HG03469 (cell line): ENCODE measurements around the gene GRIK5.
"Not testable (repeated sequence)": the region's sequence is repeated elsewhere in the genome, so short reads cannot be mapped to it uniquely, and the experiment has no call there.

Source experiments
- ATAC-seq: cut with Tn5 transposase; IDR thresholded peaks from one replicate; pipeline ENCODE4 v1.9.1; 2021; ENCODE audit warnings: mild to moderate bottlenecking, moderate library complexity, moderate number of reproducible peaks; ENCODE audit not compliant: unreplicated experiment

The GRIK5 gene

DNA sequence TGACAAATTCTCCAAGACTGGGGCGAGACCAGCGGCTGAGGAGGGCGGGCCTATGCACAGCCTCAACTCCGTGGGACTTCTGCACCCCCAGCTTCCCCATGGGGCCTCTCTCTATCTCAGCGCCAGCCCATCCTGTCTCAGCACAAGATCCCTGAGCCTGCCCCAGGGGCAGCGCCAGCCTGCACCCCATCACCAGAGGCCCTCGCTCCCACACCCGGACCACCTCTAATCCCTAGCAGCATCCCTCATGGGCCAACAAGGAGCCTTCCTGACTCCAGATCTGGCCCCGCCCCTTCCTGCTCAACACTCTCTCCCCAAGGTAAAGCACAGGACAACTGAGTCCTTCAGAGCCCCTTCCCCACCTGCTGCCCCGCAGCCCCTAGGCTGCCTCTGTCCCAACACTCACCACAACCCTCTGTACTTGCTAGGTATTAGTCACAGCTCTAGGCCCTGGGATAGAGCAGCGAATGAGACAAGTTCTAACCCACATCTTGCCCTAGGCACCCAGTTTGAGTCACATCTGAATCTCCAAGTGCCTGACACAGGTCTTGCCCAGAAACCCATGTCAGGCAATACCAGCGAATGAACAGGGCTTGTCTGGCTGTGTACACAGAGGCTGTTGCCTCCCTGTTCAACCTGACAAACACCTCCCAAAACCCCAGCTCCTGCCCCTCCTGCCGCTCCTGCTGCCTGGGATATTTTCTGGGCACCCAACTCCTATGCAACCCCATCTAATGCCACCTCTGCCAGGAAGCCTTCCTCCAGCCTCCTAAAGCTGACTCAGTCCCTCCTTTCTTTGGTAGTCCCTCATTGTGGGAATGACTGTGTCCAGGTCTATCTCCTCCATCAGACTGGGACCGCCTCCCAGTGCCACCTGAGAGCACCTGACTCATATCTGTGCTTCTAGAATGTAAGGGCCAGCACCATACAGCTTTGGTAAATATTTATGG, 18.6 kb downstream of the GRIK5 start:
- no peak for ATAC-seq

DNA sequence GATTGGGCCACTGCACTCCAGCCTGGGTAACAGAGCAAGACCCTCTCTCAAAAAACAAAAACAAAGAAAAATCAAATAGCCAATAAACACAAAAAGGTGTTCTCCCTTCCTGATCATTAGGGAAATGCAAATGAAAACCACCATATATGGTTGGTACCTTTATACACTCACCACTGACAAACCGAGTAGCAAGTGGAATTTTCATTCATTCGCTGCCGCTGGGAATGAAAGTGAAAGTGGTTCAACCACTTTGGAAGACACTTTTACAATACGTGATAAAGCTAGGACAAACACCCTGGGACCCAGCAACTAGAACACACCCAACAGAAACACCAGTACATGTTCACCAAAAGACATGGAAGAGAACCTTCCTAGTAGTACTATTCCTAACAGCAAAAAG, 21.0 kb downstream of the GRIK5 start:
- no peak for ATAC-seq

DNA sequence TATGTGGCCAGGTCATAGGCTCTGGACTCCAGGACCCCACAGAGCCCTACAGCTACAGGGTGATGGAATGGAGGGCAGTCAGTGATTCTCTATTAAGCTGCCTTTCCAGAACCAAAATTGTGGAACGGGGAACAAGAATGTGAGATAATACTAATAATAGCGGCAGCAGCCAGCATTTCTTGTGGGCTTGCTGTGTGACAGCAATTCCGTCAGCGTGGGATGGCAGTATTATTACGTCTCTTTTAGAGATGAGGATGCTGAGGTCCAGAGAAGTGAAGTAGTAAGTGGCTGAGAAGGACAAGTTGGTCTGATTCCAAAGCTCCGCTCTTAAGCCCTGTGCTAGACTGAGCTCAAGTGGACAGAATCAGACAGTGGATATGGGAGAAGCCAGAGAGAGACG, 24.4 kb downstream of the GRIK5 start:
- no peak for ATAC-seq

DNA sequence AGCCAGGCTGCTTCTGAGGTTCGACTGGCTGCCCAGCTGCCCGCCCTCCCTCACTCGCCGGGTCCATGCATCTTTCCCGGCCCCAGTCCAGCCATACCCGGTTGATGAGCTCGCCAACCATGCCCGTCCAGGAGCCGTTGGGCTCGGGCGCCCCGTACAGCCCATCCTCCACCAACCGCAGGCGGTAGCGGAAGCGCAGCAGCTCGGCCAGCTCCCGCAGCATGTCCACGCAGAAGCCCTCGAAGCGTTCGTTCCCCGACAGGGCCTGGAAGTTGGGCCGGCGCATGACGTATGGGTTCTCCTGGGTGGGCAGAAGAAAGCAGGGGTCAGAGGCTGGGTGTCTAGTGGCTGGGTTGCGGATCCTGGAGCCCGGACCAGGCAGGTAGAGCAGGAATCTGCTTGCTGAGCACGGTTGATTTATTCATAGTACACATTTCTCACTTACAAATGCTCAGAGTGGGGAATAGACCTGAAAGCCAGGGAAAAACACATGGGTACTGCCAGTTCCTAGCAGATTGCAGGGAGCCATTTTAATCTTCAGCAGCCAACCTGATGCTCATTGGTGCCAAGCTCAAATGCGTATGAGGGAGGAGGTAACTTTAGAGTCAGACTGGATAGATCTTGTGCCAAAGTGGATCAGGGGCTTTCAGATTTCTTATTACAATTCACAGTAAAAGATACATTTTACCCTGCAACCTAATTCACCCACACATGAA, 27.4 kb downstream of the GRIK5 start:
- no peak for ATAC-seq

DNA sequence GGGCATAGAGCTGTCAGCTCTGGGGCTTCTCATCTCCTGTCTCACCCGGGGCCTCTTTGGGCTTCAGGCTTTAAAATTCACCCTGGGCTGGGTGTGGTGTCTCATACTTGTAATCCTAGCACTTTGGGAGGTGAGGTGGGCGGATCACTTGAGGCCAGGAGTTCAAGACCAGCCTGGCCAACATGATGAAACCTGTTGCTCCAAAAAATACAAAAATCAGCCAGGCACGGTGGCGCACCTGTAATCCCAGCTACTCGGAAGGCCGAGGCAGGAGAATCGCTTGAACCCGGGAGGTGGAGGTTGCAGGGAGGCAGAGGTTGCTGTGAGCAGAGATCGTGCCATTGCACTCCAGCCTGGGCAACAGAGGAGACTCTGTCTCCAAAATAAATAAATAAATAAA, 29.5 kb downstream of the GRIK5 start:
- not testable (repeated sequence) for ATAC-seq

DNA sequence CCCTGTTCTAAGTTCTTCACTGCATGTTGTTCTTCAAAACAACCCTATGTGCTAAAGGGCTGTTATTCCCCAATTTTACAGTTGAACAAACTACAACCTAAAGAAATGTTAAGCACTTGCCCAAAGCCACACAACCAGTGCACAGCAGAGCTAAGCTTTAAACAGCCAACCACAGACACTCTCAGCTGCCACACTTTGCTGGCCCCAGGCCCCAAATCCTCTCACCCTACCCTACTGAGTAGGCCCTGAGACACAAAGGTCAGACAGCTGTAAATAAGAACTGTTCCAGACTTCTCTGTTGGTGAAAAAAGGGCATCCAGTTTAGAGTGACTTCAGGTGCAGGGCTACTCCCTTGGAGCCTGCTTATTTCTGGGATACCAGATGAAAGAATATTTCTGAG, 30.0 kb downstream of the GRIK5 start:
- ATAC-seq: no peak

DNA sequence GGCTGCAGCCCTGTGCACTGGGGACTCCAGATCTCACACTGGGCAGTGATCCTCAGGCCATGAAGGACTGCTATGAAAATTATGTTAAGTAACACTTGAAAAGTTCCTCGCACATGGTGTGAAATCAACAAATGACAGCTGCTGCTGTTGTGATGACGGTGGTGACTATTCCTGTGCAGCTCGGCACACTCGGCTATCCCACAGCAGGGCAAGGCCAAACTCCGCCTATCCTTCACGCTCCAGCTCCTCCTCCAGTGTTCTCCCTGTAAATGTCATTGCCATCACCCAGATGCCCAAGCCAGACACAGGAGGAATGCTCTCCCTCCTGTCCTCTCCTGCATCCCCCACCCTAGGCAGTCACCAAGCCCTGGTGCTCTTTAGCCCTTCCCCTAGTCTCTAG, 31.3 kb downstream of the GRIK5 start:
- ATAC-seq: no peak

DNA sequence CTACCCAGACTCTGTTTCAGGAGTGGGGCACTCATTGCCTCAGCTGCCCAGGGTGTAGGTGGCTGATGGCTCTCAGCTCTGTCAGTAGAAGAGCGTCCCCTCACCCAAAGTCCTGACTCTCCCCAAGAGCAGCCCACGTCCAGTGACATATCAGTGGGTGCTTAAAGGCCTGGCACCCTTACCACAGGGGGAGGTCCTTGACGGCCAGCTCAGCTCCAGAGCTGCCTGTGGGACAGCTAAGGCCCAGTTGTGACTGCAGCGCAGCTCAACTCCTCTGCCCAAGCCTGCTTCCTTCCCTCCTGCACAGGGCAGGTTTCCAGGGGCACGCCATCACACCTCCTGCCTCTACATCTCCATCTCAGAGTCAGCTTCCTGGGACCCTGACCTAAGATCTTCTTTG, 32.4 kb downstream of the GRIK5 start:
- ATAC-seq: no peak

DNA sequence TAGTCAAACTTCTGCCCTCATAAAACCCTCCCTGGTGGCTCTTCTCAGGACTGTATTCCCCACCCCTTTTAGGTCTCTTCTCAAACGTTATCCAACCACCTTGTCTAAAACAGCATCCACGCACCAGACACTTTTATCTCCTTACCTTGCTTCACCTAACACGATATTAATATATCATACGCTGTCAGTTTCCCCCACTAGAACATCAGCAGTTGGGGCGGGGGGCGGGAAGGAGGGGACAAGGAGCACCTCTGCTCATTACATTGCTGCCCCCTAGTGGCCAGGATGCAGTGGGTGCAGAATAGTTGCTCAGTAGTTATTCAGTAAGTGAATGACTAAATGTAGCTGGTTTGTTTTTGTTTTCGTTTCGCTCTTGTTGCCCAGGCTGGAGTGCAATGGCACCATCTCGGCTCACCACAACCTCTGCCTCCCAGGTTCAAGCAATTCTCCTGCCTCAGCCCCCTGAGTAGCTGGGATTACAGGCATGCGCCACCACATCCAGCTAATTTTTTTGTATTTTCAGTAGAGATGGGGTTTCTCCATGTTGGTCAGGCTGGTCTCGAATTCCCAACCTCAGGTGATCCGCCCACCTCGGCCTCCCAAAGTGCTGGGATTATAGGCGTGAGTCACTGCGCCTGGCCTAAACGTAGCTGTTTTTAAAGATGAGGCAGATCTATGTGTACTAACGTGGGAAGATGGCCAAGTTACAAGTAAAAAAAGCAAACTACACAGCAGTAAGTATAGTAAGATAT, 35.2 kb downstream of the GRIK5 start:
- ATAC-seq: not testable (repeated sequence)

DNA sequence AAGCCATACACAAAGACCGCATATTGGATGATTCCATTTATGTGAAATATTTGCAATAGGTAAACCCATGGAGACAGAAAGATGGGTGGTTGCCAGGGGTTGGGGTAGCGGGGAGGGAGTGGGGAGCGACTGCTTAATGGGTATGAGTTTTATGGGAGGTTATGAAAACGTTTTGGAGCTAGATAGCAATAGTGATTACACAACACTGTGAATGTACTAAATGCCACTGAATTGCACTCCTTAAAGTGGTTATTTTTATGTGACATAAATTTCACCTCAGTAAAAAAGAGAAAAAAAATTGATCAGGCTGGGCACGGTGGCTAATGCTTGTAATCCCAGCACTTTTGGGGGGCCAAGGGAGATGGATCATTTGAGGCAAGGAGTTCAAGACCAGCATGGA, 36.6 kb downstream of the GRIK5 start:
- ATAC-seq: no peak

DNA sequence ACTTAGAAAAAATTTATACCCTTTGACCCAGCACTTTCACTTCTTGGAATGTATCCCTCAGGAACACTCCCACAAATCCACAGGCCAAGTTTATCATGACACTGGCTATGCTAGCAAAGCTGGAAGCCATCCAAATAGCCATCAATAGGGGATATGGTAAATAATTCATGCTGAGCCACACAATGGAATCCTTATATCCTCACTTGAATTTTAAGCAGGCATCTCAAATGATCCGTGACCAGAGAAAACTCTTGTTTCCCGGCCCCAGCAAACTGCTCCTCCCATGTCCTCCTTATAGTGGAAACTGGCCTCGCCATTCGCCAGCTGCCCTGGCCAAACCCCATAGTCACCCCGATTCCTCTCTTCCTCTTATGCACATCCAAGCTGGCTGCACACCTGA, 37.6 kb downstream of the GRIK5 start:
- ATAC-seq: no peak

DNA sequence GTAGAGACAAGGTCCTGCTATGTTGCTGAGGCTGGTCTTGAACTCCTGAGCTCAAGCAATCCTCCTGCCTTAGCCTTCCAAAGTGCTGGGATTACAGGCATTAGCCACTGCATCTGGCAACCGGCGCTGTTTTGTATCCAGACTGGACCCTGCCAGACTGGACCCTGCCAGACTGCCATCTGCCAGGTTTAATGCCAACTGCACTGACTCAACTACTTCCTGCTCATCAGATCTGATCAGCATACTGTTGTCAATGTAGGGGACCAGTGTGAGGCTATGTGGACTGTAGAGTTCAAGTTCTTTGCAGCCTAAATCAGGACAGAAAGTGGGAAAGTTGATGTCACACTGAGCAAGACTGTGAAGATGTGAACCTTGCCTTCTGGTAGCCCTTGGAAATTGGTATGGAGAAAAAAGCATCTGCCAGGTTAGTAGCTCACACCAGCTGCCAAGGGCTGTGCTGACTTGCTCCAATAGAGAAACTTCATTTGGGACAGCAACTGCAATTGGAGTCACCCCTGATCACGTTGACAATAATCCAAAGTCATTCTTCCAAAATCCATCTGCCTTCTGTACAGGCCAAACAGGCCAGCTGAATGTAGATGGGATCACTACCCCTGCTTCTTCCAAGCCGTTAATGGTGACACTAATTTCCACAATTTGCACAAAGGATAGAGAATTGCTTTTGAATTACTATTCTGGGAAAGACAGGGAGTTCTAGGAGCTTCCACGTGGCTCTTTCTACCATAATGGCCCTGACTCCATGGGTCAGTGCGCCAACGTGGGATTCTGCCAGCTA, 39.2 kb downstream of the GRIK5 start:
- no peak for ATAC-seq

DNA sequence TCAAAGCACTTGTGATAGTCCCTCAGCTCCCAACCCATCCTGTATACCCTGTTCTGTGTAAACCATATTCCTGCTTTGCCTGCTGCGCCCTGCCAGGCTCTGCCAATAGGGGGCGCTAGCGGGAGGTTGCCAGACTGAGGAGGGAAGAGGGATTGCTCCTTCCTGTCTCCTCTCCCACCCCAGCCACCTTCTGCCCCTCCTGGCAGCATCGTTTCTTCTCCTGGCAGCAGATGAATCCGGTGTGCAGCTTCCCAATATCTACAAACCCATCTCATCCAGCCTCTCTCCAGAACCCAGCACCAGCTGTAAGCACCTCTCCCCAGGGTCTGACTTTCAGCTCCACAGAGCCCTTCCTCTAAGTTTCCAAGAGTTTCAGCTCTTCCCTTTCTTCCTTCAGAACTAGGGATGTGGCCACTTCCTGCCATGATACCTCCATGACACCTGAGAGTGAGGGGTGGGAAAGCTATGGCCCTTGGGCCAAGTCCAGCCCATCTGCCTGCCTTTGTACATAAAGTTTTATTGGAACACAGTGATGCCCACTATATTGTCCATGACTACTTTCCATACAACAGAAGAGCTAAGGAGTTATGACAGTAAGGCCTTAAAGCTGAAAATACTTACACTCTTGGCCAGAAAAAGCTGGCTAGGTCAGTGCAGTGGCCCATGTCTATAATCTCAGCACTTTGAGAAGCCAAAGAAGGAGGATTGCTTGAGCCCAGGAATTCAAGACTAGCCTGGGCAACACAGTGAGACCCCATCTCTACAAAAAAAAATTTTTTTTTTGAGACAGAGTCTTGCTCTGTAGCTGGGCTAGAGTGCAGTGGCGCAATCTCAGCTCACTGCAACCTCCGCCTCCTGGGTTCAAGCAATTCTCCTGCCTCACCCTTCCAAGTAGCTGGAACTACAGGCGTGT, 41.4 kb downstream of the GRIK5 start:
- no peak for ATAC-seq

DNA sequence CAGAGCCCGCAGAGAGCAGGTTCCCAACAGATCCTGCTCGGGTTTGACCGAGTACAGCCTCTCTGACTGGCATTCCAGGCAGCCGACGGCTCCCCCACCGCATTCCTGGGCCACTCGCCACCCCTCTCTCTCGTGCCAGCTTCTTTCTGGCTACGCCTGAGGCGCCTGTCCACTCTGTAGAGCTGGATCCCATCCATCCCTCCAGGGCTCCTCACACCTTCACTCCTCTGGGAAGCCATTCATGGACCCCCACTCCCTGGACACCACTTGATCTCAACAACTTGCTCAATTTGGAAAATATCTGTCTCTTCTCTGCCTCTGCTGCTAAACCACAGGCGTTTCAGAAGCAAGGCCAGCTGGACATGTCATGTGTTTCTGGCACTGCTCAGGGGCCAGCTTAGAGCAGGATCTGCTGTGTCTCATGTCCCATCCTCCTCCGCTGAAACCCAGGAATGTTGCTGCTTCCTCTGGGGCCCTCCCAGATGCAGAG, 45.3 kb downstream of the GRIK5 start:
- ATAC-seq: no peak

DNA sequence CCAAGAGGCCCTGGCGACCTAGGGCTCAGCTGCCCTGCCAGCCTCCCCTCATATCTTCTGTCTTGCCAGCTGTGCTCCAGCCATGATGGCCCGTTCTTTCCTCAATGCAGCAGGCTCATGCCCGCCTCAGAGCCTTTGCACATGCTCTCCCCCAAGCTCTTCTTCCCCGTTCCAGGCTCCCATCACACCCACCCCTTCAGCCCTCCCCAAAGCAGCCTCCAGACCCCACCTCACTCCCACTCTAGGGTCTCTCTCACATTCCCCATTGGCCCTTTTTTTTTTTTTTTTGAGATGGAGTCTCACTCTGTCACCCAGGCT, 46.1 kb downstream of the GRIK5 start:
- no peak for ATAC-seq

DNA sequence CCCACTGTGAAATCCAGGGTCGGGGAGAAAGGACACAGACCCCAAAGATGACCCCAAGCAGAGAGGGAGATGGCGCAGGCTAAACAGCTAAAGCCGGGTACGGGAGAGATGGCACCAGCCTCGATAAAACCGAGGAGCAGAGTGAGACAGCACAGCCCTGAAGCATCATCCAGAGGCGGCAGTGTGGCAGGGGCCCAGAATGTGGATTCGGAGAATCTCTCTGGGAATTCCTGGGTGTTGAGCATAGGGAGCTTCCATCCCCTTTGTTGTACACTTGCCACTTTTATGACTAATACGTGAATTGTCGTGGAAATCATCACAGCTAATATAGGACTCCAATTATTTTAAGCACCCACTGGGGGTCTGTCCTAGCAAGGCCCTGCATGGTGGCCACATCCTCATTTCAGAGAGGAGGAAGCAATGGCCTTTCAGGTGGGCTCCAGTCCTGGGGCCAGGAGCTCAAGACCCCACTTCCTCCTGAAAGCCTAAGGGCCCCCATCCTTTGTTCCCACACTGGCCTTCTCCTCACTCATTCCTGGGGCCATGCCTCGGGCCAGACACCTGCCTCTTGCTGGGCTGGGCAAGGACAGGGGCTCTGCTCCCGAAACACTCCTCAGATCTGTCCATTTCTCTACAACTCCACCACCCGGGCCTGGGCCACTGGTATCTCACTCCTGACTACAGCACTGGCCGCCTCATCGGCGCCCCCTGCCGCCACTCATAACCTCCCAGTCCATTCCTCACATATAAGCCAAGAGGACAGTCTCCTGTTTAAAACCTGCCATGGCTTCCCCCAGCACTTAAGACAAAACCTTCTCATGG, 46.7 kb downstream of the GRIK5 start:
- ATAC-seq: no peak

DNA sequence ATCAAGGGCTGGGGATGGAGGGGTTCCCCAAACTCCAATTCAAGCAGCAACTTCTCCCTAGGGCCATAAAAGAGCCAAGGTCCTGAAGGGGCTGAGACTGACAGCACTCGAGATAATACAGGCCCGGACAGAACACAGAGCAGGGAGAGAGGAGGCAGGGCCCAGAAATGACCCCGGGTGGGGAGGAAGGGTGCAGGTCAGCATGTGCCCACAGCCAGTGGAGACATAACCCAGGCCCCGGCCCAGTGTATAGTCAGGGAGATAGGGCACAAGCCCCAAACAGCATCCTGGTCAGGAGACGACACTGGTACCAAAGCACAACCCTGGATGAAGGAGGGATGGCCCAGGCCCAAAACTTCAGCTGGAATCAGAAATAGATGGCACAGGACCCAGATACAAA, 47.4 kb downstream of the GRIK5 start:
- ATAC-seq: no peak

DNA sequence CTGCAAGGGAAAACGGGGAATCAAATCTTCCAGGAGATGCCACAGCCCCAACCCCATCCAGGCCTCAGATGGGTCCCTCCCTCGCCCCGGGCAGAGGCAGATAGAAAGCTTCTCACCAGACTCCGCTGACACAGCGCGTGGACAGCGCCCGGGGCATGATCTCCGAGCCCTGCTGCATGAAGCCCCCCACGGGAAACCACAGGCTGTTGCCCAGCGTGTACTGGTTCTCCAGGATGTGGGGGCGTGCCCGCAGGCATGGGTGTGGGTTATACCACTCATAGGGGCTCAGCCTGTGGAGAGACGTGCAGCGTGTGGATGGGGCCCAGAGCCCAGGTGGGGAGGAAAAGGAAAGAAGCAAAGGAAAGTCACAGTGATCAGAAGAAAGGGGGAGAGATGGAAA, 48.8 kb downstream of the GRIK5 start:
- ATAC-seq: no peak
